GM12875 (cell line): Measurements from ENCODE around the gene GAL3ST1.
"Not testable (repeated sequence)": the region's sequence is repeated elsewhere in the genome, so short reads cannot be mapped to it uniquely, and the experiment has no call there.

Source experiments
- H3K4me3 ChIP-seq: one replicate; pipeline ENCODE4 v1.5.1; 2011; ENCODE audit warnings: low read depth, low read length, control low read depth
- CTCF ChIP-seq: IDR thresholded peaks from 2 replicates; pipeline ENCODE4 v1.5.1; 2011; ENCODE audit warnings: low read depth, mild to moderate bottlenecking, control low read depth, inconsistent platforms, low read length, moderate library complexity, borderline replicate concordance; ENCODE audit not compliant: insufficient read depth

GAL3ST1 gene

GRCh38 chr22:30573594-30574094, 821 bp downstream of the GAL3ST1 start:
- no peak overlapping the region for H3K4me3 ChIP-seq
- TF ChIP-seq CTCF: no peak

- no peak for TF ChIP-seq CTCF
- H3K4me3 ChIP-seq: no peak overlapping the region
These were observed 1.4 kb downstream of the GAL3ST1 start for GRCh38 chr22:30572840-30573593.

- H3K4me3 ChIP-seq: no peak overlapping the region
- TF ChIP-seq CTCF: no peak
These were observed 2.3 kb downstream of the GAL3ST1 start for GRCh38 chr22:30572210-30572609.

GRCh38 chr22:30569674-30570202, 4.7 kb downstream of the GAL3ST1 start:
- no peak overlapping the region for H3K4me3 ChIP-seq
- TF ChIP-seq CTCF: no peak

- TF ChIP-seq CTCF: no peak
- H3K4me3 ChIP-seq: no peak overlapping the region
These were observed 6.2 kb downstream of the GAL3ST1 start for GRCh38 chr22:30568137-30568805.

- H3K4me3 ChIP-seq: not testable (repeated sequence)
These were observed 7.2 kb downstream of the GAL3ST1 start for GRCh38 chr22:30567277-30567676.

- H3K4me3 ChIP-seq: no peak overlapping the region
- no peak for TF ChIP-seq CTCF
These were observed 8.3 kb downstream of the GAL3ST1 start for GRCh38 chr22:30566125-30566524.
